NCI-H2029 (cell line): ENCODE data around the gene MFN1.

Experiments used
- DNase-seq: peaks from one replicate; lab custom pipeline; 2025; lab: John Stamatoyannopoulos, UW

The MFN1 gene

GRCh38 chr3:179432021-179432420 is 84.5 kb downstream of the MFN1 start:
- no peak for DNase-seq

GRCh38 chr3:179432451-179432850 is 84.9 kb downstream of the MFN1 start:
- DNase-seq = no peak

- DNase-seq = no peak
These were observed 89.0 kb downstream of the MFN1 start for GRCh38 chr3:179436517-179436916.

DNA sequence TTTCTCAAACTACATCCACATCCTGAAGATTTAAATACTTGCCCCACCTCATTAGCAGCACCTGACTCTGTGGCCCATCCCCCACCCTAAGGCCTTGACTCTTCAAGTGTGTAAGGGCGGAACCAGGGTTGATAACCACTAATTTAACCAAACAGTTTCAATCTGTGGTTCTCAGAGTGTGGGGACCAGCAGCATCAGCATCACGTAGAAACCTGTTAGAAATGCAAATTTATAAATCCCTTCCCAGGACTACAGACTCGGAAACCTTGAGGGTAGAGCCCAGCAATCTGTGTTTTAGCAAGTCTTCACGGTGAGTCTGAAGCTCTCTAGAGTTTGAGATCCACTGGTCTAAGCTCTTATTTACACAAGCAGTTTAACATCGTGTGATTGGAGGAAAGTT is 91.3 kb downstream of the MFN1 start:
- DNase-seq = no peak
